Thyroid gland (tissue), 4 donors: ENCODE data around the gene NEURL1.

Experiments used
- POLR2A ChIP-seq, 2 donors: fragments of 450-650 bp; IDR thresholded peaks; one replicate each; pipeline ENCODE4 v1.6.1; 2017; ENCODE audit warnings: antibody characterized with exemption in 2 of 2, mild to moderate bottlenecking in 2 of 2, moderate library complexity in 1 of 2
- TF ChIP-seq, protein P1 (sequence below), 6 experiments: fragments of 200-600 bp in 3 of 6; fragments of 450-650 bp in 3 of 6; sonication (generic) in 3 of 6; IDR thresholded peaks; one replicate each; pipeline ENCODE4 v1.5.1; 2016 to 2019; ENCODE audit warnings: antibody characterized with exemption in 6 of 6, mild to moderate bottlenecking in 2 of 6, inconsistent platforms in 1 of 6, moderate library complexity in 1 of 6

- TF ChIP-seq, protein P1, sequence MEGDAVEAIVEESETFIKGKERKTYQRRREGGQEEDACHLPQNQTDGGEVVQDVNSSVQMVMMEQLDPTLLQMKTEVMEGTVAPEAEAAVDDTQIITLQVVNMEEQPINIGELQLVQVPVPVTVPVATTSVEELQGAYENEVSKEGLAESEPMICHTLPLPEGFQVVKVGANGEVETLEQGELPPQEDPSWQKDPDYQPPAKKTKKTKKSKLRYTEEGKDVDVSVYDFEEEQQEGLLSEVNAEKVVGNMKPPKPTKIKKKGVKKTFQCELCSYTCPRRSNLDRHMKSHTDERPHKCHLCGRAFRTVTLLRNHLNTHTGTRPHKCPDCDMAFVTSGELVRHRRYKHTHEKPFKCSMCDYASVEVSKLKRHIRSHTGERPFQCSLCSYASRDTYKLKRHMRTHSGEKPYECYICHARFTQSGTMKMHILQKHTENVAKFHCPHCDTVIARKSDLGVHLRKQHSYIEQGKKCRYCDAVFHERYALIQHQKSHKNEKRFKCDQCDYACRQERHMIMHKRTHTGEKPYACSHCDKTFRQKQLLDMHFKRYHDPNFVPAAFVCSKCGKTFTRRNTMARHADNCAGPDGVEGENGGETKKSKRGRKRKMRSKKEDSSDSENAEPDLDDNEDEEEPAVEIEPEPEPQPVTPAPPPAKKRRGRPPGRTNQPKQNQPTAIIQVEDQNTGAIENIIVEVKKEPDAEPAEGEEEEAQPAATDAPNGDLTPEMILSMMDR (IDR thresholded peaks at IDR 0.05): no peak
- no peak for TF ChIP-seq POLR2A (IDR thresholded peaks at IDR 0.05)
These were observed 32.4 kb downstream of the NEURL1 start for GRCh38 chr10:103525901-103526300.
